Activated naive CD4-positive, alpha-beta T cell treated with anti-CD3 and anti-CD28 coated beads, Interleukin-2, amount 10 ng/mL, durations not matched to agents 7 days and 5 days (primary cell): ENCODE measurements around the gene ECHS1.
"Not testable (repeated sequence)": the region's sequence is repeated elsewhere in the genome, so short reads cannot be mapped to it uniquely, and the experiment has no call there.

ENCODE experiments used
- CTCF ChIA-PET: fragments of 350-600 bp; sonication (Branson Sonifier 250); formaldehyde crosslinking; loops from one replicate; lab custom pipeline; 2021; ENCODE audit warnings: antibody characterized with exemption; lab: Charles Lee
- DNase-seq: peaks from one replicate; pipeline ENCODE4 v3.0.0-alpha.2; 2020
- H3K27ac Mint-ChIP-seq: one replicate; pipeline ENCODE4 v1.8.0; 2021; ENCODE audit warnings: mild to moderate bottlenecking, moderate library complexity, mixed read lengths
- H3K27me3 Mint-ChIP-seq: one replicate; pipeline ENCODE4 v1.8.0; 2021; ENCODE audit warnings: mild to moderate bottlenecking, mixed read lengths
- H3K36me3 Mint-ChIP-seq: one replicate; pipeline ENCODE4 v1.8.0; 2021; ENCODE audit warnings: mixed read lengths
- H3K4me1 Mint-ChIP-seq: one replicate; pipeline ENCODE4 v1.8.0; 2021; ENCODE audit warnings: mixed read lengths
- H3K4me3 Mint-ChIP-seq: one replicate; pipeline ENCODE4 v1.8.0; 2021; ENCODE audit warnings: mild to moderate bottlenecking, moderate library complexity, mixed read lengths
- H3K9me3 Mint-ChIP-seq: one replicate; pipeline ENCODE4 v1.8.0; 2021; ENCODE audit warnings: mixed read lengths

ECHS1 gene

DNA sequence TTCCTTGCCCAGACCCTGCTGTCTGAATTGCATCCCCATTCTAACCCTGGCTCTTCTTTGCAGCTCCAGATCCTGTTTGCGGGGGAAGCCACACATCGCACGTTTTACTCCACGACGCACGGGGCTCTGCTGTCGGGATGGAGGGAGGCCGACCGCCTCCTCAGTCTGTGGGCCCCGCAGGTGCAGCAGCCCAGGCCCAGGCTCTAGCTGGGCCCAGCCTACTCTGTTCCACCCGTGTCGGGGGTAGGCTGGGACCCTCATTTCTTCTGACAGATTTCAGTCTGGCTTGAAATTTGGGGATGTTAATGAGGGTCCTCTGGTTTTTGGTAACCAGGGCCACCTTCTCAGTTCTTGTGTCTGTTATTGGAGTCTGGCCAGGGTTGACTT, 18.1 kb upstream of the ECHS1 start:
- peaks cover 59% of the 10 kb centered on the region for H3K4me1 Mint-ChIP-seq
- DNase-seq: no peak
- H3K4me3 Mint-ChIP-seq: no peak overlapping the region
- no peaks in the 10 kb centered on the region for H3K27me3 Mint-ChIP-seq
- no peaks in the 10 kb centered on the region for H3K9me3 Mint-ChIP-seq
- H3K27ac Mint-ChIP-seq: peak overlapping the region; percentile 98
- CTCF ChIA-PET: interaction anchor here (2.6 kb wide), 1 partner anchor 62 kb away, joined by 8 read pairs; no protein-coding TSS in a partner anchor
- peaks cover 17% of the 10 kb centered on the region for H3K36me3 Mint-ChIP-seq

DNA sequence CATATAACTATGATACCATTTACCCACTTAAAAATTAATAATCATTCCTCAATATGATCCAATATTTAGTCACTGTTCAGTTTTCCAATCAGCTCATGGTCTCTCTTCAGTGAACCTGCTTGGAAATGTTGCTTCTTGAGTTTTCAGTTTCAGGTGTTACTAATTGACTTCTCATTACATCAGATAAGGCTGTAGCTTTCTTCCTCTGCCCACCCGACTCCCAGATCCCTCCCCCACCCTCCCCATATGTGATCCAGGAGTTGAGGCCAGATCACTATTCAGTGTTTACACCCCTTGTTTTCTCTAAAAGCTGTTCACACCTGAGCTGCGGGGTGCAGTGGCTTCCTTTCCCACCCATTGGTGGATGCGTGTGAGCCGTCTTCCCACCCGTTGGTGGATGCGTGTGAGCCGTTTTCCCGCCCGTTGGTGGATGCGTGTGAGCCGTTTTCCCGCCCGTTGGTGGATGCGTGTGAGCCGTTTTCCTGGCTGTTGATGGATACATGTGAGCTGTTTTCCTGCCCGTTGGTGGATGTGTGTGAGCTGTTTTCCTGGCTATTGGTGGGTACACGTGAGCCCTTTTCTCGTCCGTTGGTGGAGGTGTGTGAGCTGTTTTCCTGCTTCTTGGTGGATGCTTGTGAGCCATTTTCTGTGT, 17.6 kb upstream of the ECHS1 start:
- H3K27me3 Mint-ChIP-seq: no peaks in the 10 kb centered on the region
- DNase-seq: no peak
- H3K4me1 Mint-ChIP-seq: peaks cover 58% of the 10 kb centered on the region
- no peaks in the 10 kb centered on the region for H3K9me3 Mint-ChIP-seq
- CTCF ChIA-PET: interaction anchor here (0.6 to 2.6 kb wide), 2 partner anchors 61 to 1202 kb away, joined by 3 to 8 read pairs; no protein-coding TSS in a partner anchor
- H3K27ac Mint-ChIP-seq: peak overlapping the region; percentile 98
- peaks cover 13% of the 10 kb centered on the region for H3K36me3 Mint-ChIP-seq
- H3K4me3 Mint-ChIP-seq: peak overlapping the region; percentile 73

- CTCF ChIA-PET: interaction anchor here (2.6 kb wide), 1 partner anchor 60 kb away, joined by 8 read pairs; no protein-coding TSS in a partner anchor
- Mint-ChIP-seq H3K27me3 (no peaks in the 10 kb centered on the region), H3K9me3 (no peaks in the 10 kb centered on the region), H3K27ac (peak overlapping the region; percentile 98), H3K36me3 (peaks cover 7% of the 10 kb centered on the region), H3K4me3 (peak overlapping the region; percentile 72), H3K4me1 (peaks cover 46% of the 10 kb centered on the region)
- DNase-seq: peak; percentile 69
Observed at GRCh38 chr10:133388973-133389818, 16.0 kb upstream of the ECHS1 start.

DNA sequence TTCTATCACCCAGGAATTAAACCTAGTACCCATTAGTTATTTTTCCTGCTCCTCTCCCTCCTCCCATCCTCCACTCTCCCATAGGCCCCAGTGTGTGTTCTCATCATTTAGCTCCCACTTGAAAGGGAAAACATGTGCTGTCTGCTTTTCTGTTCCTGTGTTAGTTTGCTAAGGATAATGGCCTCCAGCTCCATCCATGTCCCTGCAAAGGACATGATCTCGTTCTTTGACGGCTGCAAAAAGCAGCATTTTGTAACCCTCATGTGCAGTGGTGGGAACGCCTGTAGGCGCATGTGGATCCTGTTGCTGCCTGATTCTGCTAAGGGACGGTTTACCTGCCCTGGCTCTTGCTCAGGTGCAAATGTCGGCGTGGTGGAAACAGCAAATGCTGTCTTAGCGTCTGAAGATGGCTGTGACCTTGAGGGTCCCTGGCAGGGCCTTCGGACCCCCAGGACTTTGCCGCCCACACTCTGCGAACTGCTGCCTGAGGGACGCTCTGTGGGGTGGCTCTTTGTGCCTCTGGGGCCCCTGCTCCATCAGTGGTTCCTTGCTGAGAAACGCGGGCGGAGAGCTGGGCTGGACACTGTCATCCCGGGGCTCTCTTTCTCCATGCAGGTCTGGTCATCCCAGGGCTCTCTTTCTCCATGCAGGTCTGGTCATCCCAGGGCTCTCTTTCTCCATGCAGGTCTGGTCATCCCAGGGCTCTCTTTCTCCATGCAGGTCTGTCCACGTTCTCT, 15.2 kb upstream of the ECHS1 start:
- H3K36me3 Mint-ChIP-seq: peaks cover 7% of the 10 kb centered on the region
- H3K4me1 Mint-ChIP-seq: peaks cover 44% of the 10 kb centered on the region
- peak overlapping the region; percentile 72 for H3K4me3 Mint-ChIP-seq
- H3K9me3 Mint-ChIP-seq: no peaks in the 10 kb centered on the region
- no peak for DNase-seq
- H3K27ac Mint-ChIP-seq: peak overlapping the region; percentile 98
- no peaks in the 10 kb centered on the region for H3K27me3 Mint-ChIP-seq
- CTCF ChIA-PET: interaction anchor here (2.6 kb wide), 1 partner anchor 59 kb away, joined by 8 read pairs; no protein-coding TSS in a partner anchor

DNA sequence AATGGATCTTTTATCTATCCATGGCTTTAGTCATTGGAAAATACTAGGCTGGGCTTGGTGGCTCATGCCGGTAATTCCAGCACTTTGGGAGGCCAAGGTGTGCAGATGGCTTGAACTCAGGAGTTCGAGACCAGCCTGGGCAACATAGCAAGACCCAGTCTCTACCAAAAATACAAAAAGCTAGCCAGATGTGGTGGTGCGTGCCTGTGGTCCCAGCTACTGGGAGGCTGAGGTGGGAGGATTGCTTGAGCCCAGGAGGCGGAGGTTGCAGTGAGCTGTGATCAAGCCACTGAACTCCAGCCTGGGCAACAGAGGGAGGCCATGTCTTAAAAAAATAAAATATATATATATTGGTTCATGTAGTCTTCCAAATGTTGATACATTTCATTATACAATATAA, 13.8 kb upstream of the ECHS1 start:
- peaks cover 39% of the 10 kb centered on the region for H3K4me1 Mint-ChIP-seq
- H3K27ac Mint-ChIP-seq, H3K4me3 Mint-ChIP-seq, H3K9me3 Mint-ChIP-seq, H3K36me3 Mint-ChIP-seq, H3K27me3 Mint-ChIP-seq: not testable (repeated sequence)
- peak; percentile 1 for DNase-seq
- CTCF ChIA-PET: interaction anchor here (0.9 to 1.3 kb wide), 2 partner anchors 9 to 11 kb away, joined by 3 to 4 read pairs; no protein-coding TSS in a partner anchor

- Mint-ChIP-seq H3K4me1 (peaks cover 22% of the 10 kb centered on the region), H3K36me3 (peaks cover 4% of the 10 kb centered on the region), H3K27ac (no peak overlapping the region), H3K4me3 (no peak overlapping the region), H3K27me3 (peaks cover 12% of the 10 kb centered on the region), H3K9me3 (no peaks in the 10 kb centered on the region)
- no peak for DNase-seq
- CTCF ChIA-PET: no interaction called here
Observed at GRCh38 chr10:133385214-133385613, 12.1 kb upstream of the ECHS1 start.

DNA sequence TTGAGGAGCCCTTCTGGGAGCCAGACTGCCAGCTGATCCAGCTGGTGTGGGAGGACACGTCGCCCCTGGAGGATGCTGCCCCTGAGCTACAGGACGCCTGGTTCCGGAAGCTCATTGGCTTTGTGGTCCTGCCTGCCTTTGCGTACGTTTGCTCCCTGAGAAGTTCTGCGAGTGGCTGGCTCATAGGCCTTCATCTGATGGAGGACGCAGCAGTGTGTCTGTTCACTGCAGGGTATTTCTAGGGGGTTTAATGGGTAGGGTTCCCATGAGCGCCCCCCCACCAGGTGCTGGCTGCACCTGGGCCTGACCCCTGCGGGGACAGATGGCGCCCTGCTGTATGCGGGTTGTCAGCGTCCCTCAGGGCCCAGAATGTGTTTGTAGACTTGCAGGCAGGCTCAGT, 10.9 kb upstream of the ECHS1 start:
- Mint-ChIP-seq H3K36me3 (peaks cover 2% of the 10 kb centered on the region), H3K27me3 (peaks cover 18% of the 10 kb centered on the region), H3K4me3 (no peak overlapping the region), H3K4me1 (peaks cover 13% of the 10 kb centered on the region), H3K9me3 (no peaks in the 10 kb centered on the region), H3K27ac (no peak overlapping the region)
- CTCF ChIA-PET: no interaction called here
- DNase-seq: no peak

DNA sequence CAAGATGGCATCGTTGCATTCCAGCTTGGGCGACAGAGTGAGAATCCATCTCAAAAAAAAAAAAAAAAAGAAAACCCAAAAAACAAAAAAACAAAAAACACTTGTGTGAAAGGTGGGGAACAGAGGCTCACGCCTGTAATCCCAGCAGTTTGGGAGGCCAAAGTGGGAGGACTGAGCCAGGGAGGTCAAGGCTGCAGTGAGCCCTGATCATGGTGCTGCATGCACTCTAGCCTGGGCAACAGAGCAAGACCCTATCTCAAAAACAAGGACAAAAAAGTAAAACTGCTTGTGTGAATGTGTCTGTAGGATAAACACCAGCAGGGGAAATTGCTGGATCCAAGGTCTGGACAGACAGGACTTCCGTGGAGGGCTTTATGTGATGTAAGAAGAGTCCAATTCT, 10.4 kb upstream of the ECHS1 start:
- Mint-ChIP-seq H3K27me3 (peaks cover 18% of the 10 kb centered on the region), H3K27ac (no peak overlapping the region), H3K4me1 (peaks cover 8% of the 10 kb centered on the region), H3K36me3 (peaks cover 2% of the 10 kb centered on the region), H3K9me3 (no peaks in the 10 kb centered on the region), H3K4me3 (no peak overlapping the region)
- CTCF ChIA-PET: no interaction called here
- DNase-seq: no peak

DNA sequence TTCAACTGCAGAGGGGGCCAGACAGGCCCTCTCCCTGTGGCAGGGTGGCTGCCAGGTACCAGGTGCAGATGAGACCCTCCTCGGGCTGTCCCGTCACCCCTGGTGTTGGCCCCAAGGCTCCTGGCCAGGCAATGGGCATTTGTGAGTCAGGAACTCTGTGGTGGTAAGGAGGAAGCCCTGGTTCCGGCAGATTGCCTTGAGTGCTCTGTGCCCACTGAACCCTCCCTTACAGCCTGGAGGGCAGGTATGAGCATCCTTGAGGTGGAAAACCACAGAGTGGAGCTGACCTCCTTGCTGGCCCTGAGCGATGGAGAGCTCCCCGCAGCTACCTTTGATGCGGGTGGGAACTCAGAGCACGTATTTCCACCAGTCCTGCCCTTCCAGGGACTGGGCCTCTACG, 7.9 kb upstream of the ECHS1 start:
- Mint-ChIP-seq H3K4me3 (no peak overlapping the region), H3K9me3 (no peaks in the 10 kb centered on the region), H3K36me3 (peaks cover 2% of the 10 kb centered on the region), H3K27ac (no peak overlapping the region), H3K27me3 (peaks cover 37% of the 10 kb centered on the region), H3K4me1 (peaks cover 3% of the 10 kb centered on the region)
- CTCF ChIA-PET: no interaction called here
- no peak for DNase-seq

DNA sequence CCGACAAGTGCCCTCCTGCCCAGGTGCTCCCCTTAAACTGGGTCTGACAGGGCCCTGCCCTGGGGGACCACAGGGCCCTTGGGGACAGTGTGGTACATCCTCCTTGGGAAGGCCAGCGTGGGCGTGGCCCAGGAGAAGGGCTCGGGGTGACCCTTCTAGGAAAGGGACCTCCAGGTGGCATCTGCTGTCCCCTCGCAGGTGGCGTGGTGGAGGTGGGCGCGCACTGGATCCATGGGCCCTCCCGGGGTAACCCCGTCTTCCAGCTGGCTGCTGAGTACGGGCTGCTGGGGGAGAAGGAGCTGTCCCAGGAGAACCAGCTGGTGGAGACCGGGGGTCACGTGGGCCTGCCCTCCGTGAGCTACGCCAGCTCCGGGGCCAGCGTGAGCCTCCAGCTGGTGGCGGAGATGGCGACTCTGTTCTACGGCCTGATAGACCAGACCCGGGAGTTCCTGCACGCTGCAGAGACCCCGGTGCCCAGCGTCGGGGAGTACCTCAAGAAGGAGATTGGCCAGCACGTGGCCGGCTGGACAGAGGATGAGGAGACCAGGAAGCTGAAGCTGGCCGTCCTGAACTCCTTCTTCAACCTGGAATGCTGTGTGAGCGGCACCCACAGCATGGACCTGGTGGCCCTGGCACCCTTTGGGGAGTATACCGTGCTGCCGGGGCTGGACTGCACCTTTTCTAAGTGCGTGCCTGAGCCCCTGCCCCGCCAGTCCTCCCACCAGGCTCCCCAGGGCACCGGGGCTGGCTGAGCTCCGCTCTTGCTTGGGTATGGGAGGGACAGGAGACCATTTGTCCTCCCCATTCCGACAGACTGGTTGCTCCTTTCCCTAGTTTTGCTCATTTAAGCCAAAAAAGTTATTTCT, 6.9 kb upstream of the ECHS1 start:
- H3K27ac Mint-ChIP-seq: no peak overlapping the region
- H3K36me3 Mint-ChIP-seq: peaks cover 2% of the 10 kb centered on the region
- CTCF ChIA-PET: no interaction called here
- peaks cover 43% of the 10 kb centered on the region for H3K27me3 Mint-ChIP-seq
- DNase-seq: no peak
- no peaks in the 10 kb centered on the region for H3K9me3 Mint-ChIP-seq
- peak overlapping the region; percentile 67 for H3K4me3 Mint-ChIP-seq
- H3K4me1 Mint-ChIP-seq: peaks cover 3% of the 10 kb centered on the region

DNA sequence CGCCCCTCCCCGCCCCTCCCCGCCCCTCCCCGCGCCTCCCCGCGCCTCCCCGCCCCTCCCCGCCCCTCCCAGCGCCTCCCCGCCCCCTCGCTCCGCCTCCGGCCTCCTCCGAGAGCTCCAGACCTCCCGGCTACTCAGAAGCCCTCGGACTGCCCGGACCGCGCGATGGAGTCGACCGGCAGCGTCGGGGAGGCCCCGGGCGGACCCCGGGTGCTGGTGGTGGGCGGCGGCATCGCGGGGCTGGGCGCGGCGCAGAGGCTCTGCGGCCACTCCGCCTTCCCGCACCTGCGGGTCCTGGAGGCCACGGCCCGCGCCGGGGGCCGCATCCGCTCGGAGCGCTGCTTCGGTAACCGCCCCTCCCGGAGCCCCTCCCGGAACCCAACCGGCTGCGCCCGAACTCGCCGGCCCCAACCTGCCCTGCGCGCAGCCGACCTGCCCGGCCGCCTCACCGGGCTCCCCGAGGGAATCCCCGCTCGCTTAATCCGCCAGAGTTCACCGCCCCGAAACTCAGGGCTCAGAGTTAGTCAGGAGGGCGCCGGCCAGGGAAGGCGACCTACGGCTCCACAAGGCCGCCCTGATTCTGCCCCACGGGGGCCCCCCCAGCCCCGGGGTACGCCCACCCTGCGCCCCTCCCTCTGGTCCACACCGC, 6.1 kb upstream of the ECHS1 start, which contains the start of gene PAOX:
PAOX (plus strand) TSS at position 111 of the 649 bp plus-strand sequence; CDS start at position 166, 55 bp downstream.
- CTCF ChIA-PET: no interaction called here
- H3K27me3 Mint-ChIP-seq: peaks cover 46% of the 10 kb centered on the region
- peak; percentile 72 for DNase-seq
- no peaks in the 10 kb centered on the region for H3K9me3 Mint-ChIP-seq
- no peaks in the 10 kb centered on the region for H3K36me3 Mint-ChIP-seq
- peaks cover 8% of the 10 kb centered on the region for H3K4me1 Mint-ChIP-seq
- H3K4me3 Mint-ChIP-seq: peak within 1 kb of the TSS; percentile 78
- no peak within 1 kb of the TSS for H3K27ac Mint-ChIP-seq

- peaks cover 46% of the 10 kb centered on the region for H3K27me3 Mint-ChIP-seq
- H3K4me3 Mint-ChIP-seq: peak overlapping the region; percentile 78
- H3K9me3 Mint-ChIP-seq: no peaks in the 10 kb centered on the region
- peak; percentile 75 for DNase-seq
- CTCF ChIA-PET: interaction anchor here (0.8 kb wide), 1 partner anchor 9 kb away, joined by 3 read pairs; no protein-coding TSS in a partner anchor
- peaks cover 11% of the 10 kb centered on the region for H3K4me1 Mint-ChIP-seq
- no peaks in the 10 kb centered on the region for H3K36me3 Mint-ChIP-seq
- H3K27ac Mint-ChIP-seq: no peak overlapping the region
Observed at GRCh38 chr10:133378251-133379096, 5.3 kb upstream of the ECHS1 start.
